Activated effector memory CD4-positive, alpha-beta T cell treated with anti-CD3 and anti-CD28 coated beads, Interleukin-2, amount 50 U/mL, for 16 hours (primary cell): ENCODE data around the gene IGF2BP2.
"Not testable (repeated sequence)": the region's sequence is repeated elsewhere in the genome, so short reads cannot be mapped to it uniquely, and the experiment has no call there.

ENCODE experiments used
- DNase-seq: peaks from one replicate; pipeline ENCODE4 v3.0.0-alpha.2; 2020

IGF2BP2 gene

GRCh38 chr3:185797993-185798830 lies 26.6 kb downstream of the IGF2BP2 start:
- no peak for DNase-seq

GRCh38 chr3:185797108-185797881 lies 27.5 kb downstream of the IGF2BP2 start:
- no peak for DNase-seq

- no peak for DNase-seq
Observed at GRCh38 chr3:185796431-185797107, 28.3 kb downstream of the IGF2BP2 start.

GRCh38 chr3:185793381-185793780 lies 31.5 kb downstream of the IGF2BP2 start:
- no peak for DNase-seq

- no peak for DNase-seq
Observed at GRCh38 chr3:185792955-185793354, 31.9 kb downstream of the IGF2BP2 start.

- DNase-seq = no peak
Observed at GRCh38 chr3:185789891-185790830, 34.7 kb downstream of the IGF2BP2 start.

- no peak for DNase-seq
Observed at GRCh38 chr3:185789134-185789533, 35.7 kb downstream of the IGF2BP2 start.

GRCh38 chr3:185788292-185788691 lies 36.5 kb downstream of the IGF2BP2 start:
- no peak for DNase-seq

- DNase-seq = no peak
Observed at GRCh38 chr3:185786956-185787877, 37.6 kb downstream of the IGF2BP2 start.

- DNase-seq = not testable (repeated sequence)
Observed at GRCh38 chr3:185786258-185786657, 38.6 kb downstream of the IGF2BP2 start.

GRCh38 chr3:185784317-185784716 lies 40.5 kb downstream of the IGF2BP2 start:
- DNase-seq = no peak

- DNase-seq = no peak
Observed at GRCh38 chr3:185781759-185782158, 43.1 kb downstream of the IGF2BP2 start.

- DNase-seq = no peak
Observed at GRCh38 chr3:185779461-185779860, 45.4 kb downstream of the IGF2BP2 start.

- no peak for DNase-seq
Observed at GRCh38 chr3:185778821-185779220, 46.0 kb downstream of the IGF2BP2 start.

- DNase-seq = no peak
Observed at GRCh38 chr3:185778094-185778493, 46.7 kb downstream of the IGF2BP2 start.

- DNase-seq = no peak
Observed at GRCh38 chr3:185770109-185770508, 54.7 kb downstream of the IGF2BP2 start.

GRCh38 chr3:185768578-185768982 lies 56.3 kb downstream of the IGF2BP2 start:
- not testable (repeated sequence) for DNase-seq

- no peak for DNase-seq
Observed at GRCh38 chr3:185767002-185767688, 57.7 kb downstream of the IGF2BP2 start.

- no peak for DNase-seq
Observed at GRCh38 chr3:185766329-185767001, 58.4 kb downstream of the IGF2BP2 start.

- no peak for DNase-seq
Observed at GRCh38 chr3:185764980-185765370, 59.9 kb downstream of the IGF2BP2 start.
